Type B pancreatic cell (in vitro differentiated cells): ENCODE results near the gene WDFY4. TPM values are rescaled to one million over a fixed set of nuclear protein-coding genes. Genes with fewer than 3 reads are reported as not detected.
A peak's percentile ranks its signal among the peaks of the same experiment; 100 is the strongest.

ENCODE experiments used
- DNase-seq: peaks from one replicate; pipeline ENCODE4 v3.0.0; 2021; ENCODE audit warnings: mixed read lengths; ENCODE audit not compliant: unreplicated experiment; ENCODE audit errors: extremely low spot score
- H3K27ac Mint-ChIP-seq: 2 replicates; pipeline ENCODE4 v1.8.0; 2021; ENCODE audit warnings: mild to moderate bottlenecking, mixed read lengths
- H3K27me3 Mint-ChIP-seq: 2 replicates; pipeline ENCODE4 v1.8.0; 2021; ENCODE audit warnings: mixed read lengths
- H3K36me3 Mint-ChIP-seq: 2 replicates; pipeline ENCODE4 v1.8.0; 2021; ENCODE audit warnings: mixed read lengths
- H3K4me1 Mint-ChIP-seq: one replicate; pipeline ENCODE4 v1.8.0; 2021; ENCODE audit warnings: mixed read lengths; ENCODE audit not compliant: unreplicated experiment
- H3K4me3 Mint-ChIP-seq: 2 replicates; pipeline ENCODE4 v1.8.0; 2021; ENCODE audit warnings: mild to moderate bottlenecking, mixed read lengths
- H3K9me3 Mint-ChIP-seq: 2 replicates; pipeline ENCODE4 v1.8.0; 2021; ENCODE audit warnings: mixed read lengths
- total RNA-seq: library from RNA; stranded (reverse); gene quantifications from 2 replicates; pipeline ENCODE4 v1.2.1, GENCODE V29; 2021; ENCODE audit warnings: low replicate concordance
- TF ChIP-seq, protein P1 (sequence below): fragments of 200-600 bp; sonication (generic); conservative IDR thresholded peaks from 2 replicates; pipeline ENCODE4 v1.5.0; 2021; ENCODE audit warnings: antibody characterized with exemption, mild to moderate bottlenecking

The WDFY4 gene
- total RNA-seq, 1 donor from 2014 or later: 0.05 TPM

DNA sequence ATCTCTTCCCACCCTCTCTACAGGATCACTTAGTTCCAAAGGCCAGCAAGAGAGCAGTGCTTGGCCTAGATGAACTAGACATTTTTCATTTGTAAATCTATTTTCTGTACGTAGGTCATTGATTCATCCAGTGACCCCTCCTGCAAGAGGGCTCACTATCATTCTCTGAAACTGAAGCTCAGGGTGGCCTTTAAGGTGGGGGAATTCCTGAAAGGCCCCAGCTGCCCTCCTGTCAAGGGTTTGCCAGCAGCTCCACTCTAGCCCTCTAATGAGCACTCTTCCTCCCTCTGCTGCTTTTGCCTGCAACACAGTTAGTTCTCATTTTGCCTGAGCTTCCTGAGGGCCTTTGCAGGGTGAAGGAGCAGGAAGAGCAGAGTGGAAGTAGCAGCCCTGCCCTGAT lies 213.8 kb downstream of the WDFY4 start:
- Mint-ChIP-seq H3K9me3 (no peaks in the 10 kb centered on the region), H3K4me1 (no peaks in the 10 kb centered on the region), H3K27me3 (peaks cover 2% of the 10 kb centered on the region), H3K36me3 (no peaks in the 10 kb centered on the region), H3K27ac (no peak overlapping the region), H3K4me3 (no peak overlapping the region)
- TF ChIP-seq, protein P1, sequence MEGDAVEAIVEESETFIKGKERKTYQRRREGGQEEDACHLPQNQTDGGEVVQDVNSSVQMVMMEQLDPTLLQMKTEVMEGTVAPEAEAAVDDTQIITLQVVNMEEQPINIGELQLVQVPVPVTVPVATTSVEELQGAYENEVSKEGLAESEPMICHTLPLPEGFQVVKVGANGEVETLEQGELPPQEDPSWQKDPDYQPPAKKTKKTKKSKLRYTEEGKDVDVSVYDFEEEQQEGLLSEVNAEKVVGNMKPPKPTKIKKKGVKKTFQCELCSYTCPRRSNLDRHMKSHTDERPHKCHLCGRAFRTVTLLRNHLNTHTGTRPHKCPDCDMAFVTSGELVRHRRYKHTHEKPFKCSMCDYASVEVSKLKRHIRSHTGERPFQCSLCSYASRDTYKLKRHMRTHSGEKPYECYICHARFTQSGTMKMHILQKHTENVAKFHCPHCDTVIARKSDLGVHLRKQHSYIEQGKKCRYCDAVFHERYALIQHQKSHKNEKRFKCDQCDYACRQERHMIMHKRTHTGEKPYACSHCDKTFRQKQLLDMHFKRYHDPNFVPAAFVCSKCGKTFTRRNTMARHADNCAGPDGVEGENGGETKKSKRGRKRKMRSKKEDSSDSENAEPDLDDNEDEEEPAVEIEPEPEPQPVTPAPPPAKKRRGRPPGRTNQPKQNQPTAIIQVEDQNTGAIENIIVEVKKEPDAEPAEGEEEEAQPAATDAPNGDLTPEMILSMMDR: no peak
- DNase-seq: peak; percentile 29

DNA sequence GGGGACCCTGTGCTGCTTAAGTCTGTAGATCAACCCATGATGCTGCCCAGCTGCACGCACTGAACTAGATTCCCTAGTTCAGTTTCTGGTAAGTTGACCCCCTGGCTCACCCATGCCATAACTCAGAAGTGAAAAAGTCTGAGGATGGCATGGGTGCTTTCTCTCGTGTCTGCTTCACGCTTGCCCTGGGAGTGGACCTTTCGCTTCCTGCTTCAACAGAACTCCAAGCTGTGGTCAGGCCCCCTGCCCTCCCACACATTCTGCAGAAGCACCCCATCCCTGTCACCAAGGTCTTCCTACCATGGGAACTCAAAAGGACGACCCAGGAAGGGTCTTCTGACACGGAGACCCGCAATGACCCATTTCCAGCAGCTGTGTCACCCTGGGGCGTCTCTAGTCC lies 215.1 kb downstream of the WDFY4 start:
- Mint-ChIP-seq H3K4me1 (no peaks in the 10 kb centered on the region), H3K27ac (no peak overlapping the region), H3K27me3 (peaks cover 3% of the 10 kb centered on the region), H3K4me3 (no peak overlapping the region), H3K36me3 (no peaks in the 10 kb centered on the region), H3K9me3 (no peaks in the 10 kb centered on the region)
- DNase-seq: peak; percentile 27
- TF ChIP-seq, protein P1: no peak

DNA sequence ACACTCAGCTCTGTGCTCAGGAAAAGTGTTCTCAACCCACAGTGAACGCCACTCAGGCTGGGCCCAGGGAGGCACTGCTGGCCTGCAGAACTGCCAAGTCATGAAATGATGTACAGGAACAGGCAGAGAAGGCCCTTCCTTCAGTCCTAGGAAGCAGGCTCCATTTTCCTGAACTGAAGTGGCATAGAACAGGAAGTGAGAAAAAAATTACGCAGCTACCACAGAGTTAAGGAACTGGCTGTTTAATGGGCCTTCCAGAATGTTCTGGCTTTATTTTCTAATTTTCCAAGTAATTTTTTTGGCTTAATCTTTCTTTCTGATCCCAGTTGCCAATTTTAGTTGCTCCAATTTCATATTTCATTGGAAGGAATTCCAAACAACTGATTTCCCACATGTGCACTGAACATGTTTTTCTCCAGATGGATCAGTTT lies 215.7 kb downstream of the WDFY4 start:
- DNase-seq: peak; percentile 29
- H3K27me3 Mint-ChIP-seq: peaks cover 3% of the 10 kb centered on the region
- no peaks in the 10 kb centered on the region for H3K36me3 Mint-ChIP-seq
- H3K9me3 Mint-ChIP-seq: no peaks in the 10 kb centered on the region
- TF ChIP-seq, protein P1: no peak
- no peak overlapping the region for H3K27ac Mint-ChIP-seq
- H3K4me1 Mint-ChIP-seq: no peaks in the 10 kb centered on the region
- no peak overlapping the region for H3K4me3 Mint-ChIP-seq

DNA sequence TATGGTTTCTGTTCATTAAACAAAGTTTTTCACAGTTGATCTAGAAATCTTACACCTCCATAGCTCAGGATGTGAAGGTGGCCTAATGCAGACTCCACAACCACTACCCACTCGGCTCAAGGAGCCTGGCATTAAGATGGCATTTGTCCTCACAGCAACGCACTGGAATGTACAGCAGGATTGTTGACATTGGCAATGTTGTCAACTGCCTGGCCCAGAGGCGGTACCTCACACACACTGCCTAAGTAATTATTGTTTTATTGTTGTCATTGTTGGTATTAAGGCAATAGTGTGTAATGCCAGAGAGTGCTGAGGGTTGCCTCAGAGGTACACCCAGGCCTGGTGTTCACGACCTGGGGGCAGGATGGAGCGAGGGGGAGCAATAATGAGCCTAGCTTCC lies 216.6 kb downstream of the WDFY4 start:
- peak; percentile 3 for DNase-seq
- H3K9me3 Mint-ChIP-seq: no peaks in the 10 kb centered on the region
- H3K27ac Mint-ChIP-seq: no peak overlapping the region
- no peaks in the 10 kb centered on the region for H3K36me3 Mint-ChIP-seq
- no peaks in the 10 kb centered on the region for H3K4me1 Mint-ChIP-seq
- H3K4me3 Mint-ChIP-seq: no peak overlapping the region
- peaks cover 3% of the 10 kb centered on the region for H3K27me3 Mint-ChIP-seq
- TF ChIP-seq, protein P1: no peak

DNA sequence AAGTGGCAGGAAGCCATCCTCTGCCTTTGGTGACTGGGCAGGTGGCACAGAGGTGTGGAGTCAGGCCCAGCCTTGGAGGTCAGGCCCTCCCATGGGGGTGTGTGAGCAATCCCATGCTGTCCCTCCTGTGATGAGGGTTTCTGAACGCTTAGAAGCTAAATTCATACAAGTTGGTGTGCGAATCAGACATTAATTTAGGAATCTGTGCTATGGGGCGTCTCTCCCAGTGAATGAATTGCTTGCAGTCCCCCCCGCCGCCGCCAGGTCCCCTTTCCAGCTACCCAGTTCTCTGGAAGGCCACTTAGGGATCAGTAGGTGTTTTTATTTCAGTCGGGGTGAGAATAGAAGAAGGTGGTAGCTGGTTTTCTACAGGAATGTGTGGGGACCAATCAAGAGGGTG lies 217.4 kb downstream of the WDFY4 start:
- Mint-ChIP-seq H3K27ac (no peak overlapping the region), H3K27me3 (peaks cover 3% of the 10 kb centered on the region), H3K9me3 (no peaks in the 10 kb centered on the region), H3K4me1 (no peaks in the 10 kb centered on the region), H3K36me3 (no peaks in the 10 kb centered on the region), H3K4me3 (no peak overlapping the region)
- DNase-seq: peak; percentile 42
- TF ChIP-seq, protein P1: no peak

DNA sequence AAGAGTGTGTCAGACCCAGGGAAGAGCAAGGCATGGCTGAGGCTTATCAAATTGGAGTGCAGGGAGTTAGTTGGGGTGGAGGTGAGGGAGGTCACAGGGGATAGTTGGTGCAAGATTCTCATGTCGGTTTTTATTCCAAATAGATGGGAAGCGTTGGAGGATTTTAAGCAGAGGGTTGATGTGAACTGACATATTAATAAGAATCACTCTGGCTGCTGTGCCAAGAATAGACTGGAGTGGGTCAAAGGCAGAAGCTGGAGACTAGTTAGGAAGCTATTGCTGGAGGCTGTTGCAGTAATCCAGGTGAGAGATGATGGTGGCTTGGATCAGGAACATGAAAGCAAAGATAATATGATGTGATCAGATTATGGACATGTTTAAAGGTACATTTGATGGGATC lies 218.5 kb downstream of the WDFY4 start:
- Mint-ChIP-seq H3K36me3 (no peaks in the 10 kb centered on the region), H3K4me3 (no peak overlapping the region), H3K27me3 (peaks cover 3% of the 10 kb centered on the region), H3K9me3 (no peaks in the 10 kb centered on the region), H3K4me1 (no peaks in the 10 kb centered on the region), H3K27ac (no peak overlapping the region)
- DNase-seq: no peak
- TF ChIP-seq, protein P1: no peak
